Fibroblast of skin of left quadriceps (primary cell): Measurements from ENCODE around the gene ZNF697.
"Not testable (repeated sequence)": the region's sequence is repeated elsewhere in the genome, so short reads cannot be mapped to it uniquely, and the experiment has no call there.

ENCODE experiments used
- DNase-seq, 2 experiments: peaks; one replicate each; pipeline ENCODE4 v3.0.0-alpha.2; 2013; ENCODE audit warnings: low read depth in 2 of 2

The ZNF697 gene

DNA sequence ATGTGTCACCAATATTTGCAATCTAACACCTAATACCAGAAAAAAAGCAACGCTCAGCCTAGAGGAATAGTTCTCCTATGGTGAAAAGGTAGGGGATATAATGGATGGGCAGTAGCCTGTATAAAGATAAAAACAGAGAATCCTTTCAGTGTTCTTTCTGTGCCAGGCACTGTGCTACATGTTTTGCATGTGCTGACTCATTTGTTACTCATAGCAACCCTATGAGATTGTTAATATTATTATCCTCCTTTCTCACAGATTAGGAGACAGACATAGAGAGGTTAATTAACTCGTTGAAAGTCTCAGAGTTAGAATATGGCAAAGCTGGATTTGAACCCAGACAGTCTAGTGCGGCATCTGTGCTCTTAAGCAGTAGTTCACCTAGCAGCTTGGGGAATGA lies 45.3 kb downstream of the ZNF697 start:
- not testable (repeated sequence) for DNase-seq

DNA sequence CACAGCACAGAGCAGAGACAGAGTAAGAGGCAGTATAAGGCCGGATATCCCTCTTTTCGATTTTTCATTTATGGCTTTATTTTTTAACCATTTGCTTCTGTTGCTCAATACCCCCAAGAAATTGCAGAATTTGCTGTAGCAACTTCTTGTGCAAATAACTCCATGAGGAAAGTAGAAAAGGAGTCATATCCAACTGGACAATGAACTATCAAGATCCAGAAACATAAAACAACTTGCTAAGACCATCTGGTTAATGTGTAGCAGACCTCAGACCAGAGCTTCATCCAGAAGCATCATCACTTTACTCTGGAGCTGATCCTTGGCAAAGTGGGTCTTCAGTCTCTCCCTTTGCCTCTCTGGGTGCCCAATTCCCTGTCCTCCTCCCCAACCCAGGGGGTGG lies 45.9 kb downstream of the ZNF697 start:
- DNase-seq = no peak

DNA sequence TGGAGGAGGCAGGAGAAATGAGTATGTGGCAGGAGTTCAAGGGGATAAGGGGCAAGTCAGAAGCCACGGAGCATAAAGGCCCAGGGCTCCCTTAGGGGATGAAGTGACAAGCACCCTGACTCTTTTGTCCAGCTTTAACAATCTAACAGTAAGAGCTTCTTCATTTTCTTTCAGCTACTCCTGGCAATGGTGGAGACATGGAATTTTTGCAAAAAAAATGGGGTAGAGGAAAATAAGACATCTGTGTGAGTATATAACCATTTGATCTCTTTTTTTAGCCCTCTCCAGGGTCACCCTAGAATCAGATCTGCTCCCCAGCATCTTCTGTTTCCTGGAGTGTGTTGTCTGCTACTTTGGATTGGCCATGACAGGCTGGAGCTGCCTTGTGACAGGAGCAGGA lies 47.1 kb downstream of the ZNF697 start:
- DNase-seq = no peak

DNA sequence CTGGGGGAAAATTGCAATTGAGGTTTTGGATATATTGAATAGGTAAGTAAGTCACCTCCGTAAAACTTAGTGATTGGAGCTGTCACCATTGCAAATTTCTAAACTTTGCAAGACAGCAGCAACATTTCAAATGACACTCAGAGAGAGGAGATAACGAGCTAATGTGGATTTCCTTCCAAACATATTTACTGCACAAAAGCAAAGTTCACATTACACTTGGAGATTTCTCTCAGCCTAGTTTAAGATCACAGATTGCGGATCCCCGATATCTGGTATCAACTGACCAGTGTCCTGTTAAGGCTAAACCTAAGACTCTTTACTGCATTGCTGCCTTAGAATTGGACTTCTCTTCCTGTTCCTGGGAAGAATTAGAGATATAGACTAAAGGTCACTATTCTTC lies 47.5 kb downstream of the ZNF697 start:
- DNase-seq = no peak

DNA sequence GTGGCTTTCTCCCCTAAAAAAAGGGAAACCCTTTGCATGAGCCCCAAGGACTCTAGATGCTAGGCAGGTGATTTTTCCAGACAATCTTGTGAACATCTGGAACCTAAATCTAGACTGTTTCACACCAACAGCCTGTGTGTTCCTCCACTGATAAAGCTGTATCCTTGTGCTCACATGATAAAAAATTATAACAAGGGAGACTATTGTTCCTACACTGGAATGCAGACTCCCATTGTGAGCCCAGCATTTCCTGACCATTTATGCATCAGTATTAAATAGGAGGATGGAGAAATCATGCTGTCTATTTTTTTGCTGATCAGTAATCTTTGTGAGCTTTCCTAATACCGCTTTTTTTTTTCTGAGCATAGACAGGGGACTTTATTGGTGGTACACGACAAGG lies 52.5 kb downstream of the ZNF697 start:
- DNase-seq = no peak

DNA sequence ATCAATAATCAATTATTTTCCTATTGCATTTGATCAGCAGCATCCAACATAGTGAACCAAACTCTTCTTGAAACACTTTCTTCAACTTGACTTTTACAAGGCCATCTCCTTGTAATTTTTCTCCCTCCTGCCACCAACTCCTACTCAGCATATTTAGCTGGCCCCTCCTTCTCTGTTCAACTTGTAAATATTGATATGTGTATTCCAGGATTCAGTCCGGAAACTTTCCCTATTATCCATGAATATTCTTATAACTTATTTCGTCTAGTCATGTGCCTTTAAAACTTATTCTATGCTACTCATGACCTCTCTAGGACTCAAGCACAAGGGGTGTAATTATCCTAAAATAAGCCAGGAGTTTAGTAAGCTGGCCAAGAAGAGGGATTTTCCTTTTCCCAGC lies 52.9 kb downstream of the ZNF697 start:
- no peak for DNase-seq

DNA sequence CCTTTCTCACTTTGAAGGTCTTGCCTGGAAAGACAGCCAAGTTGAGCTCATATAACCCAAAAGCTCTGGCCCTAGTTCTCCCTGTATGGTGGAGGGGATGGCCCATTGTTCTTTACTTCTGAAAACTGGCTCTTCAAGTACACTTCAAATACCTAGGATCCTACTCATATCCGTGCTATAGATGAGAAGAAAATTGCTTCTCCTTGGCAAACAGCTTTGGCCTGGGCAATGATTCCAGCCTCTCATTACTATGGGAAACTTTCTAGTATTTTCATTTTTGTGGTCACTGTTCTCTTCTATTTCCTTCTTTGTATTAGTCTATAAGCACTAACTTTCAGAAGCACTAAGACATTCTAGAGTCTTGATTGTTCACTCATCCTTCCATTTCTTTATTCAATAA lies 53.7 kb downstream of the ZNF697 start:
- no peak for DNase-seq

DNA sequence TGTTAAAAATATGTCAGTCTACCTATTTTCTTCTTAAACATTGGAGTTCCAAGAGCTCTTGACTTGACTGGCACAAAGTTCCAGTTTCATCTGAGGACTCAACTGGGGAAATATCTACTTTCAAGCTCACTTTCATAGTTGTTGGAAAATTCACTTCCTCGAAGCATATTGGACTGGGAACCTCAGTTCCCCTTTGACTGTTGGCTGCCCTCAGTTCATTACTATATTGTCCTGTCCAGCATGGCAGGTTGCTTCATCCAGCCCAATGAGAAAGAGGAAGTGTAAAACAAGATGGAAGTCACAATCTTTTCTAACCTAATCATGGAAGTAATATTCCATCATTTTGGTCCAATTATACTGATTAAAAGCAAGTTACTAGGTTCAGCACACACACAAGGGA lies 54.3 kb downstream of the ZNF697 start:
- no peak for DNase-seq

DNA sequence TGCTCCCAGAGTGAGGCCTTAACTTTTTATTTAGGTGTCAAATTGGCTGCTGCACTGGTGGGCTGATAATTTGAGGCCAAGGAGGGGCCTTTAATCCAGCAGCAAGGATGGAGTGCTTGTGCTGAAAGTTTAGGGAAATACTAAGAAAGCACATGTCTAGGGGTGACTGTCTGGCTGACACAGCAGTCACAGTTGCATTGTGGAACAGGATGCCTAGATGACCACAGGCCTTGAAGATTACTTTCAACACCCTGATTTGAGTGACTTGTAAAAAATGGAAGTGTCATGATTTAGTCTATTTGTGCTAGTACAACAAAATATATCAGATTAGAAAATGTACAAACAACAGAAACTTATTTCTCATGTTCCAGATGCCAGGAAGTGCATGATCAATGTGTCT lies 57.7 kb downstream of the ZNF697 start:
- no peak for DNase-seq

DNA sequence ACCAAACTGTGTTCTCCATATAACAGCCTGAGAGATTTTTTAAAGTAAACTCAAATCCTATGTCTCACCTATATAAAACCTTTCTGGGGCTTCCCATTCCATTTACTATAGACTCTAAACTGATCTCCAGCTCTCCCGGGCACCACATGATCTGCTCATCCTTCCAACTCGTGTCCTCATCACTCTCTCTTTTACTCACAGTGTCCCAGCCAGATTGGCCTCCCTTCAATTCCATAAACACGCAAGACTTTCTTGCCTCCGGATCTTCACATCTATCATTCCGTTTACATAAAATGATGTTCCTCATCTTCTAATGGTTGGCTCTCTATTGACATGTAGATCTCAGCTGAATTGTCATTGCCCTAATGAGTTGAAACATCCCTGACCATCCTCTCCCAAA lies 59.4 kb downstream of the ZNF697 start:
- no peak for DNase-seq

DNA sequence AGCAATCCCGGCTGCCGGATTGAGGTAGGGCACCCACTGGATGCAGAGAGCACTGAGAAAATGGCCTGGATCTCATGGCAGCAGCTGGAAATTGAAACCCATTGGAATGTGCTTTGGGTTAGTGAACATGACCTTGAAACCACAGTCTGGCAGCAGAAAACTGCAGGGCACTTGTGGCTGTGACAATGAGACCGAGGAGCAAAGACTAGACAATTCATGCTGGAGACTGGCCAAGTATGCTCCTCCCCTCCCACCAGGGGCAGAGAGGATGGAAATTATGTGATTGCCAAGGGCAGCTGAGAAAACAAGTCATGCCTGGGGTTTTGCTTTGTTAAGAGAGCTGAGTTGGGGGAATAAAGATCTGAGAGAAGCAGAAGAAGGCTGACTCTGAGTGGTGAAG lies 60.7 kb downstream of the ZNF697 start:
- DNase-seq = no peak

DNA sequence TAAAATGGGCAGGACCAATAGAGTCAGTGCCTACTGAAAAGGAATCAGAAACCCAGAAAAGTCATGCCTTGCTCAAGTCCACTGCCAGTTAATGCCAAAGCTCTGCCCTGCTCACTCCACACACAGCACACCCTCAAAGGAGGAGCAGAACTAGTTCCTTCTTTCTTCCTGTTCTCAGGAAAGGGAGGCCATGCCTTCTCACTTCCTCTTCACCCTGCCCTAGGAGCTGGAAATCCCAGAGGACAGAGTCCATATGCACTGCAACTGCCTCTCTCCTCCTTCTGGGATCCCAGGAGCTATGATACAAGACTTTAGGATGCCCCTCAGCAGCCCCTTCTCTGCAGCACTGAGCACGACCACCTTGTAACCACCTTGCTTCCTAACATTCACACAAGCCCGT lies 62.3 kb downstream of the ZNF697 start:
- not testable (repeated sequence) for DNase-seq

DNA sequence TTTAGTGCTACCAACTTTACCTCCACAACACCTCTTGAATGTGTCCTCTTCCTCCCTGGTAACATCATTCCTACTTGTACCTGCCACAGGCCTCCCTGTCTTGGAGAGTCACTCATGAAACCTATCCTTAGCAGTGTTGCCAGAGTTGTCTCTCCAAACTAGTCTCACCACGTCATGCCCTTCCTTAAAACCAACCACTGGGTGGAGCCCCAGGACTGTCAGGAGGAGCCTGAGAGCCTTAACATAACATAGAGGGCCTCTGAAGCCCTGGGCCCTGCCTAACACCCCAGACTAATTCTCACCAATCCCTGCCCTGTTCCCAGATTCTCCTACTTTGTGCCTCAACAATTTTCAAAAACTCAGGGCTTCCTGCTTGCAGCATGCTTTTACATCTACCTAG lies 65.3 kb downstream of the ZNF697 start:
- peak; percentile 14 to 20 for DNase-seq

DNA sequence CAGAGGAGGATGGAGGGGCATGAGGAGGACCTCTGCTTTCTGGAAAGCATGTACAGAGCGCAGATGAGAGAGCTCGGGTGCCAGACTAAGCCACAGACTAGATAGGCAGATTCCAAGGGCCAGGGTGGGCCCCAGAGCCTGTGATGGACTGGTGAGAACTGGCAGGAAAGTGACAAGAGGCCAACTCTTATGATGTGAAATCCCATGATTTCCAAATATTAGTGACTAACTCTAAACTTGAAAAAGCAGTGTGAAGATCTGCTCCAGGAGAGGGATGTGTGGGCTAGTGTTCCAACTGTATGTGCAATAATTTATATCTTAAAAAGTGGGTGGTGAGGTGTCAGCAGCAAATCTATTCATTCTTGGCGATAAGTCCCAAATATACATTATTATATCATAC lies 67.0 kb downstream of the ZNF697 start:
- DNase-seq = not testable (repeated sequence)

DNA sequence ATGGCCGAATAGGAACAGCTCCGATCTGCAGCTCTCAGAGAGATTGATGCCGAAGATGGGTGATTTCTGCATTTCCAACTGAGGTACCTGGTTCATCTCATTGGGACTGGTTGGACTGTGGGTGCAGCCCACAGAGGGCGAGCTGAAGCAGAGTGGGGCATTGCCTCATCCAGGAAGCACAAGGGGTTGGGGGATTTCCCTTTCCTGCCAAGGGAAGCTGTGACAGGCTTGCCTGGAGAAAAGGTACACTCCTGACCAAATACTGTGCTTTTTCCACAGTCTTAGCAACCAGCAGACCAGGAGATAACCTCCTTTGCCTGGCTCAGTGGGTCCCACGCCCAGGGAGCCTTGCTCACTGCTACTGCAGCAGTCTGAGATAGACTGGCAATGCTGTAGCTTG lies 74.2 kb downstream of the ZNF697 start:
- no peak for DNase-seq

DNA sequence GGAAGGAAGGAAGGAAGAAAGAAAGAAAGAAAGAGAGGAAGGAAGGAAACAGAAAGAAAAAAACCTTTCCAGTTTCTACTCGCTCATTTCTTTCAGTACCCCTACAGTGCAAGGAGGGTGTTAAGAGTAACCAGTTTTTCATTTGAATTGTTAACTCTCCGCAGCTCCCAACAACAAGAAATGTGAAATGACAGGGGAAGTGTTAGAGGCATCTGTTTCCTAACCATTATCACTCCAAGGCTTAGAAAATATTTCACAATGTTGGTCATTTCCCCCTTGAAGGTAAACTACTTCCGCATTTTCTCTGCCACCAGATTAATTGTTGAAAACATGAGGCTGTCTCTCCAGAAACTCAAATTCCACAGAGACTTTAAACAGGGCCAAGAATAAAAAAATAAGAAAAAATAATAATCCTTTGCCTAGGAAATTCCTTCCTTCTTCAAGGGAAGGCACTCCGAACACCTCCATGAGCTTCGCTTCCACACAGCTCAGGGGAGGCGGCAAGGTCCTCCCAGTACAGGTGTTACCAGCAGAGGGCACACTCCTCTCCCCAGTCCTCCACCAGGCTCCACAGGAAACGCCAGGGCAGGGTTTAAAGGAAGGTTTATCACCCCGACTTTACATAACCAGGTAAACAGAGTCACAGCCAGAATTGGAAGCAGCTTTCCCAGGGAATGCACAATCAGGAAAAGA lies 78.0 kb downstream of the ZNF697 start:
- not testable (repeated sequence) for DNase-seq
